HFF-Myc (cell line): ENCODE measurements around the gene NPBWR2.
A peak's percentile ranks its signal among the peaks of the same experiment; 100 is the strongest.

Experiments
- DNase-seq: peaks from one replicate; pipeline ENCODE4 v3.0.0-alpha.2; 2011; ENCODE audit warnings: low read depth; ENCODE audit errors: extremely low read depth
- H3K4me3 ChIP-seq: replicated peaks from 2 replicates; pipeline ENCODE4 v1.5.1; 2011; ENCODE audit warnings: low read depth, mild to moderate bottlenecking, control low read depth, low read length
- TF ChIP-seq, protein P1 (sequence below): IDR thresholded peaks from 2 replicates; pipeline ENCODE4 v1.5.1; 2012; ENCODE audit warnings: mild to moderate bottlenecking, low read depth, low read length, control low read depth; ENCODE audit errors: missing control alignments

Gene NPBWR2

DNA sequence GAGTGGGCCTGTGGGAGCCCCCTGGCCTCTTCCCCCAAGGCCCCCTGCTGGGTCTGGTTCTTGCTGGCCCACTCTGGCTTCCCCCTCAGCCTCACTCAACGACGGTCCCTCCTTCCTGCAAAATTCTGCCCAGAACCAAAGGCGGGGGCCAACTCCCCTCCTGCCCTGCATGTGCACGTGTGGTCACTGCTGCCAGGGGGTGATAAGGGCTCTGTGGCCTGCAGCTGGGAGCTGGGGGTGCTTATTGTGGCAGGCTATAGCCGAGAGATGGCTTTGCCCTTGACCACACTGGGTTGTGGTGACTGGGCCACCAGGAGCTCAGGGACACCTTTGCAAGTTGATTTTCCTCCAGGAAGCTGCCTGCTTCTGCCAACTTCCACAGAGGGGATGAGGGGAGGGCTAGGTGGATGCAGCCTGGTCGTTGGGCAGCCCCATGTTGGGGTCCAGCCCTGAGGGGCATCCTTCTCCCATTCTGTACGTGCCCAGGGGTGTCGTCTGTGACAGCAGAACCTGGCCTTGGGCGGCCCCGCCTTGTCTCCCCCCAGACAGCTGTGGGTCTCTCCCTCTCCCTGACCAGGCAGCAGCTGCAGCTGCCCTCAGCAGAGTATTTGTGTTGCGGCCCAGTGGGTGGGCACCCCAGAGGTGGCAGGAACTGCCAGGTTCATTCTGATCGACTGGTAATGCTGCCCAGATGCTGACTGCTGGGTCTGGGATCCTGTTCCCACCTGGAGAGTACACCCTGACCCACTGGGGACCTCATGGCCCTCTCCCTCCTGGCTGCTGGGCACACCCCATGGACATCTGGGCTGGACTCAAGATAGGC is 38.8 kb downstream of the NPBWR2 start:
- no peak for DNase-seq
- no peak overlapping the region for H3K4me3 ChIP-seq
- TF ChIP-seq, protein P1, sequence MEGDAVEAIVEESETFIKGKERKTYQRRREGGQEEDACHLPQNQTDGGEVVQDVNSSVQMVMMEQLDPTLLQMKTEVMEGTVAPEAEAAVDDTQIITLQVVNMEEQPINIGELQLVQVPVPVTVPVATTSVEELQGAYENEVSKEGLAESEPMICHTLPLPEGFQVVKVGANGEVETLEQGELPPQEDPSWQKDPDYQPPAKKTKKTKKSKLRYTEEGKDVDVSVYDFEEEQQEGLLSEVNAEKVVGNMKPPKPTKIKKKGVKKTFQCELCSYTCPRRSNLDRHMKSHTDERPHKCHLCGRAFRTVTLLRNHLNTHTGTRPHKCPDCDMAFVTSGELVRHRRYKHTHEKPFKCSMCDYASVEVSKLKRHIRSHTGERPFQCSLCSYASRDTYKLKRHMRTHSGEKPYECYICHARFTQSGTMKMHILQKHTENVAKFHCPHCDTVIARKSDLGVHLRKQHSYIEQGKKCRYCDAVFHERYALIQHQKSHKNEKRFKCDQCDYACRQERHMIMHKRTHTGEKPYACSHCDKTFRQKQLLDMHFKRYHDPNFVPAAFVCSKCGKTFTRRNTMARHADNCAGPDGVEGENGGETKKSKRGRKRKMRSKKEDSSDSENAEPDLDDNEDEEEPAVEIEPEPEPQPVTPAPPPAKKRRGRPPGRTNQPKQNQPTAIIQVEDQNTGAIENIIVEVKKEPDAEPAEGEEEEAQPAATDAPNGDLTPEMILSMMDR: no peak

DNA sequence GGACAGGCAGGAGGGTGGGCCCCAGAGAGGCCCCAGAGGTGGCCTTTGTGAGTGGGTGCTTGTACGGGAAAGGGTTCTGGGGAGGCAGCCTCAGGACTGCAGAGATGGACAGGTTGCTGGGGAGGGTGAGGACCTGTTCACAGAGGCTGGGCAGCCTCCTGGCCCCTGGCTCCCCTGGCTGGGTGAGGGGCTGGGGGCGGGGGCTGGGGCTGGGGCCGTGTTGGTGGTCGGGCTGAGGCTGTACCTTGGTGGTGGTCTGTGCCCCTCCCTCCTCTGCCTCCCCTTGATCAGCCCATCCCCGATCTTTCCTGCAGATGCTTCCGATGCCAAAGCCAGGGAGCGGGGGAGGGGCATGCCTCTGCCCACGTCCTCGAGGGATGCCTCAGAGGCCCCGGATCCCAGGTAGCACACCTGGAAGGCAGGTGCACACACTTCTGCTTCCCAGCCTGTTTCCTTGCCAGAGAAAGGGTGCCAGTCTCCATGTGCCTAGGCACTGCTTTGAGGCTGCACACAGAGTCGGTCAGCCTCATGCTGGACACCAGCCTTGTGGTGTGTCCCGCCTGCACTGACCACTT is 39.5 kb downstream of the NPBWR2 start:
- TF ChIP-seq, protein P1: no peak
- no peak overlapping the region for H3K4me3 ChIP-seq
- no peak for DNase-seq

DNA sequence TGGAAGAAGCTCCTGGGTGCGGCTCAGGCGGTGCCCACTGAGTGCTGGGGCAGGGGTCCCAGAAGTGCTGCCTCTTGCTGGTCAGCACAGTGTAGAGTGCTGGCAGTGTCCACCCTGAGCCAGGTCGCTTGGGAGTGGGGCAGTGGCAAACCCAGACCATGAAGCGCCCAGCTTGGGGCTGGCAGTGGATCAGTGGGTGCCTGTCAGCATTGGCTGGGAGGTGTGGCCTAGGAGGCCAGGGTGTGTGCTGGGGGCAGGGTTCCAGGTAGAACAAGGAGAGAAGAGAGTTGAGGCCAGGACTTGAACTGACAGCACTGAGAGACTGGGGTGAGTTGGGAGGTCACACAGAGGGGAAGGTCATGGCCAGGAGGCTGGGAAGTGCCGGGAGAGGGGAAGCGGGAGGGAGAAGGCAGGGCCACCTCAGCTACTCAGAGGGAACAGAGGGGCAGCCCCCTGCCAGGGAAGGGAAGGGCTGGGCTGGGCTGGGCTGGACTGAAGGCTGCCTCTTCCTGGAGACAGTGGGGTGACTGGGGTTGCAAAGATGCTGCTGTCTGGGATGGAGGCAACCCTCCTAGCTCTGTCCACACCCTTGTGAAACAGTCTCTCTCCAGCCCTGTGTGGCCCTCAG is 40.2 kb downstream of the NPBWR2 start:
- TF ChIP-seq, protein P1: no peak
- no peak overlapping the region for H3K4me3 ChIP-seq
- no peak for DNase-seq

DNA sequence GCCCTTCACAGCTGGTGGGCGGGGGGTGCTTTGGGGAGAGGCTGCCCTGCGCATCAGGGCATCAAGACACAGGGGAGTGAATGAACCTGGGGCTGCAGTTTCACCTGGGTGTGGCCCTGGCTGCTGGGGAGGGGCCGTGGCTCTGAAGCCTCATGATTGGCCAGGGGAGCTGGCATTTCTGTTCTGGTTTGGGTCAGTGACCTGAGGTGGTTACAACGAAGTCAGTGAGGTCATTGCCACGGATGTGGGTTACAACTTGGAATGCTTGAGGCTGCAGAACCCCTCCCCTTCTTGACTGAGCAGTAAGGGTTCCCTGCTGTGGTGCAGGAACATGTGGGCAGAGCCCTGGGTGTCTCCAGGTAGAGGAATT is 41.4 kb downstream of the NPBWR2 start:
- TF ChIP-seq, protein P1: no peak
- no peak overlapping the region for H3K4me3 ChIP-seq
- DNase-seq: peak; percentile 49

DNA sequence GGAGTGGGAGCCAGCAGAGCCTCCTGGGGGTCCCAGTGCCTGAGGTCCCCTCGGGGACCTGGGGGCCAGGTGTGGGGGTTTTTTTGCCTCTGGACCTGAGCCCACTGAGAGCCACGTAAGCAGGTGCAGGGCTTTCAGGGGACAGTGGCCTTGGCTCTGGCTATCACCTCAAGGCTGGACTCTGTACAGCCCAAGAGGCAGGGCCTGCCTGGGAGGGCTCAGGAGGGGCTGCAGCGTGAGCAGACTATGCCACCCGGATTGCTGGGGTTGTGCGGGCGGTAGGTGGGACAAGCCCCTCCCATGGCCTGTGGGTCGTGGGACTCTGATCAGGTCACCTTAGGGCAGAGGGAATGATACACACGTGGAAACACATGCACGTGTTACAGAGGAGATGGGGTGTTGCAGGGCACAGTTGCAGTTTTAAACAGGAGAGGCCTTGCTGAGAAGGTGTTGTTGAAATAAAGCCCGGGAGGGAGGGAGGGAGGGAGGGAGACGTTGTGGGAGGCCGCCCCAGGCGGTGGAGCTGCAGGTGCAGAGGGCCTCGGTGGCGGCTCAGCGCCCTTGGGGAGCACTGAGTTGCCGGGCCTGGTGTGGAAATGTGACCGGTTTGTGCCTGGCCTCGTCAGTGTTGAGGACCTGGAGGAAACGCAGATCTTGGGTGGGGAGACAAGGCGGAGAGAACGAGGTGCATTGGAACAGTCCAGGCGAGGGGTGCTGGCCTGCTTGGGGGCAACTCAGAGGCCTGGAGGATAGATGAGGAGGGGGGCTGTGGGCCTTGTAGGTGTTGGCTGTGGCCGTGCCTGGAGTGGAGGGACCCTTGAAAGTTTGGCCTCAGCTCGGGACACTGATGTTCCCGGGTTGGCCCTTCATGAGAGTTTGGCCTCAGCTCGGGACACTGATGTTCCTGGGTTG is 42.0 kb downstream of the NPBWR2 start:
- no peak overlapping the region for H3K4me3 ChIP-seq

DNA sequence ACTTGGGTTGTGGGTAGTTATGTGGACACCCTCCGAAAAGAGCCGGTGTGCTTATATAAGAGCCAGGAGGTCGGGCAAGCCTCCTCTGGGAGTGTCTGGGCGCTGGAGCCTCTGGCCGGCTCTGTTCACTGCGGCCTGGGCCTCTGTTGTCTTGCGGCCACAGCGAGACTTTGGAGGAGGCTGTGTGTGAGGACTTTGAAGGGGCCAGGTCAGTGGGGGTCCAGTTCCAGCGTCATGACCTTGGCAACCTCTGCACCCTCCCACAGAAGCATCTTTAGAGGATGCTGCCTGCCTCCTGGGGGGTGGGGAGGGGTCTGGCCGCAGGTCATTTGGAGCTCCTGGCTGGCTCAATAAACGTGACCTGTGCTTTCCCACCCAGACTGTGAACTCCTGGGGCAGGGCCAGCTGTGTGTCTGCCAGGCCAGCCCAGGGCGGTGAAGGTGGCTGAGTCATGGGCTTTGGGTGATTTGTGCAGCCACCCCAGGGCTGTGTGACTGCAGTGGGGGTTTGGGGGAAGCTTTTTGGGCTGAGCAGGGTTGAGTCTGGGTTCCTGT is 43.1 kb downstream of the NPBWR2 start:
- H3K4me3 ChIP-seq: peak overlapping the region; percentile 69
- no peak for DNase-seq
- TF ChIP-seq, protein P1: no peak

More for the DNA sequence above, 42.0 kb downstream of the NPBWR2 start:
- TF ChIP-seq, protein P1: no peak
- no peak for DNase-seq
